ENCODE data around the gene SEC24C. TPM values are rescaled to one million over a fixed set of nuclear protein-coding genes. Genes with fewer than 3 reads are reported as not detected.

The SEC24C gene
- total RNA-seq, 2 experiments from 2014 or later = 52.0 to 54.2 TPM

GRCh38 chr10:73742454-73742734 is 1.8 kb upstream of the SEC24C start:
- Mint-ChIP-seq H3K27ac (peak overlapping the region; percentile 99), H3K9me3 (no peaks in the 10 kb centered on the region), H3K27me3 (no peaks in the 10 kb centered on the region), H3K4me1 (ENCODE audit: low read depth) (peaks cover 37% of the 10 kb centered on the region), H3K36me3 (ENCODE audit: low read depth) (peaks cover 45% of the 10 kb centered on the region), H3K4me3 (peak overlapping the region; percentile 39)
- no peaks in the 10 kb centered on the region for H3K9me3 ChIP-seq (ENCODE audit: control insufficient read depth in 1 of 2, insufficient read depth in 1 of 2, low read length in 2 of 2)
- CTCF ChIA-PET = interaction anchor here (1.0 to 1.6 kb wide), 2 partner anchors 9 to 26 kb away, joined by 3 to 11 read pairs; no protein-coding TSS in a partner anchor
- POLR2A ChIA-PET = interaction anchor here (1.3 to 4.8 kb wide), 4 partner anchors 12 to 39 kb away, joined by 6 to 84 read pairs (median 37); partner anchors contain the start of gene CHCHD1
- intact Hi-C loops (cut with DNase I, micrococcal nuclease) = loop anchor here in 1 of 2 experiments (5.0 to 10.0 kb wide), 3 partner anchors 245 to 1372 kb away; partner anchors contain the start of genes MRPS16, PPP3CB and SAMD8
- no peak for ATAC-seq (ENCODE audit: poor library complexity)
- H3K36me3 ChIP-seq (ENCODE audit: insufficient read depth, low read length) = peaks cover 12% of the 10 kb centered on the region
- H3K4me3 ChIP-seq (ENCODE audit: low read length) = no peak overlapping the region
- H3K27me3 ChIP-seq (ENCODE audit: control insufficient read depth in 1 of 2, insufficient read depth in 2 of 2, low read length in 2 of 2) = no peaks in the 10 kb centered on the region
- DNase-seq = no peak
- H3K27ac ChIP-seq (ENCODE audit: low read depth in 1 of 2, low read length in 2 of 2) = no peak overlapping the region
- TF ChIP-seq CTCF (IDR thresholded peaks at IDR 0.05) = no peak
- H3K4me1 ChIP-seq (ENCODE audit: insufficient read depth, low read length) = peaks cover 38% of the 10 kb centered on the region

GRCh38 chr10:73743327-73743904 is 756 bp upstream of the SEC24C start:
- CTCF ChIA-PET = interaction anchor here (1.0 to 2.5 kb wide), 6 partner anchors 10 to 136 kb away, joined by 3 to 11 read pairs (median 4); a partner anchor contains a TSS
- H3K27ac Mint-ChIP-seq = peak overlapping the region; percentile 99
- Histone ChIP-seq H3K36me3 (ENCODE audit: insufficient read depth, low read length) (peaks cover 19% of the 10 kb centered on the region), H3K4me1 (ENCODE audit: insufficient read depth, low read length) (peaks cover 44% of the 10 kb centered on the region), H3K9me3 (ENCODE audit: control insufficient read depth in 1 of 2, insufficient read depth in 1 of 2, low read length in 2 of 2) (no peaks in the 10 kb centered on the region), H3K27ac (ENCODE audit: low read depth in 1 of 2, low read length in 2 of 2) (peak overlapping the region; percentile 90 to 99), H3K4me3 (ENCODE audit: low read length) (peak overlapping the region; percentile 93), H3K27me3 (ENCODE audit: control insufficient read depth in 1 of 2, insufficient read depth in 2 of 2, low read length in 2 of 2) (no peaks in the 10 kb centered on the region)
- H3K27me3 Mint-ChIP-seq = no peaks in the 10 kb centered on the region
- peaks cover 37% of the 10 kb centered on the region for H3K4me1 Mint-ChIP-seq (ENCODE audit: low read depth)
- peak overlapping the region; percentile 99 for H3K4me3 Mint-ChIP-seq
- peaks cover 49% of the 10 kb centered on the region for H3K36me3 Mint-ChIP-seq (ENCODE audit: low read depth)
- no peak for ATAC-seq (ENCODE audit: poor library complexity)
- intact Hi-C loops (cut with DNase I, micrococcal nuclease) = loop anchor here in 1 of 2 experiments (1.0 to 10.0 kb wide), 4 partner anchors 13 to 1371 kb away; partner anchors contain the start of genes MRPS16, PPP3CB and SAMD8
- POLR2A ChIA-PET = interaction anchor here (0.6 to 4.8 kb wide), 16 partner anchors 10 to 647 kb away, joined by 3 to 84 read pairs (median 5); partner anchors contain the start of genes ADK, AP3M1, CHCHD1 and DNAJC9
- no peaks in the 10 kb centered on the region for H3K9me3 Mint-ChIP-seq
- no peak for DNase-seq
- no peak for TF ChIP-seq CTCF (IDR thresholded peaks at IDR 0.05)

- peak overlapping the region; percentile 90 to 99 for H3K27ac ChIP-seq (ENCODE audit: low read depth in 1 of 2, low read length in 2 of 2)
- Mint-ChIP-seq H3K36me3 (ENCODE audit: low read depth) (peaks cover 58% of the 10 kb centered on the region), H3K4me3 (peak overlapping the region; percentile 99), H3K27ac (peak overlapping the region; percentile 99), H3K9me3 (no peaks in the 10 kb centered on the region), H3K4me1 (ENCODE audit: low read depth) (peaks cover 45% of the 10 kb centered on the region), H3K27me3 (no peaks in the 10 kb centered on the region)
- peaks cover 31% of the 10 kb centered on the region for H3K36me3 ChIP-seq (ENCODE audit: insufficient read depth, low read length)
- ATAC-seq (ENCODE audit: poor library complexity) (peak; percentile 43), DNase-seq (peak in 10 of 14 experiments; percentile 18 to 71 (median 36))
- no peak for TF ChIP-seq CTCF (IDR thresholded peaks at IDR 0.05)
- H3K4me1 ChIP-seq (ENCODE audit: insufficient read depth, low read length) = peaks cover 53% of the 10 kb centered on the region
- H3K4me3 ChIP-seq (ENCODE audit: low read length) = peak overlapping the region; percentile 93
- no peaks in the 10 kb centered on the region for H3K9me3 ChIP-seq (ENCODE audit: control insufficient read depth in 1 of 2, insufficient read depth in 1 of 2, low read length in 2 of 2)
- CTCF ChIA-PET = interaction anchor here (0.6 to 2.5 kb wide), 5 partner anchors 24 to 135 kb away, joined by 3 to 9 read pairs (median 3); a partner anchor contains a TSS
- H3K27me3 ChIP-seq (ENCODE audit: control insufficient read depth in 1 of 2, insufficient read depth in 2 of 2, low read length in 2 of 2) = no peaks in the 10 kb centered on the region
- intact Hi-C loops (cut with DNase I, micrococcal nuclease) = loop anchor here (1.0 to 10.0 kb wide), 9 partner anchors 14 to 1370 kb away; partner anchors contain the start of genes CHCHD1 (in 1 of the 2), MRPS16 (in 1 of the 2), NDST2 (in 1 of the 2) and PPP3CB (in 1 of the 2)
- POLR2A ChIA-PET = interaction anchor here (1.0 to 4.8 kb wide), 6 partner anchors 14 to 249 kb away, joined by 3 to 84 read pairs (median 9); partner anchors contain the start of genes CHCHD1 and PPP3CB
Observed at GRCh38 chr10:73744664-73744975, 448 bp downstream of the SEC24C start.
